ENCODE measurements around the gene BACE1. TPM values are rescaled to one million over a fixed set of nuclear protein-coding genes. Genes with fewer than 3 reads are reported as not detected.

BACE1 gene
- total and polyA plus RNA-seq, 2 of the 13 experiments (the other 11 are each of a cell fraction or from before 2014, with no cell fraction given) = 7.5 to 17.9 TPM

- TF ChIP-seq TCF7L2 (IDR thresholded peaks at IDR 0.05; ENCODE audit: low read depth, low read length) = no peak
- TF ChIP-seq PRDM10 (CRISPR knock-in tag; IDR thresholded peaks at IDR 0.05; ENCODE audit: low read depth) = no peak
- no peak for TF ChIP-seq TOPORS (CRISPR knock-in tag; IDR thresholded peaks at IDR 0.05)
- no peak for TF ChIP-seq CENPT (CRISPR knock-in tag; IDR thresholded peaks at IDR 0.05; ENCODE audit: low read depth)
- TF ChIP-seq RBM39 (IDR thresholded peaks at IDR 0.05; ENCODE audit: low read depth, low read length, poor library complexity, severe bottlenecking) = no peak
- no peak for TF ChIP-seq RFX3 (CRISPR knock-in tag; IDR thresholded peaks at IDR 0.05)
- peak; percentile 54; the same call in 1 of the 2 replicates for TF ChIP-seq ZNF468 (CRISPR knock-in tag; IDR thresholded peaks at IDR 0.05)
- no peak for TF ChIP-seq ATF1 (CRISPR knock-in tag; IDR thresholded peaks at IDR 0.05)
- no peak for TF ChIP-seq NCOA2 (CRISPR knock-in tag; IDR thresholded peaks at IDR 0.05)
- no peak; the same call in 1 of the 2 replicates for TF ChIP-seq ZNF547 (CRISPR knock-in tag; IDR thresholded peaks at IDR 0.05)
- no peak for TF ChIP-seq ZNF274 (CRISPR knock-in tag; IDR thresholded peaks at IDR 0.05)
- no peak for TF ChIP-seq LCORL (IDR thresholded peaks at IDR 0.05)
- TF ChIP-seq LCORL (CRISPR knock-in tag; IDR thresholded peaks at IDR 0.05) = peak; percentile 58; the same call in 1 of the 2 replicates
- no peak for TF ChIP-seq ZSCAN9 (CRISPR knock-in tag; IDR thresholded peaks at IDR 0.05; ENCODE audit: borderline replicate concordance)
- TF ChIP-seq SMAD9 (CRISPR knock-in tag; IDR thresholded peaks at IDR 0.05) = no peak
- no peak for TF ChIP-seq TAF15 (IDR thresholded peaks at IDR 0.05; ENCODE audit: low read depth, low read length, poor library complexity, severe bottlenecking)
- TF ChIP-seq ZNF253 (CRISPR knock-in tag; IDR thresholded peaks at IDR 0.05; ENCODE audit: borderline replicate concordance) = 0 out of 2 replicates have a peak, but pooled peaks have one; percentile 62
- no peak for TF ChIP-seq RBFOX2 (IDR thresholded peaks at IDR 0.05; ENCODE audit: low read depth, low read length)
- TF ChIP-seq ZFX (CRISPR knock-in tag; IDR thresholded peaks at IDR 0.05; ENCODE audit: low read depth) = peak; percentile 76
- 0 out of 2 replicates have a peak, but pooled peaks have one; percentile 61 for TF ChIP-seq TSC22D2 (CRISPR knock-in tag; IDR thresholded peaks at IDR 0.05; ENCODE audit: borderline replicate concordance)
- TF ChIP-seq RCOR2 (CRISPR knock-in tag; IDR thresholded peaks at IDR 0.05) = peak; percentile 29; the same call in 1 of the 2 replicates
- no peak for TF ChIP-seq ZNF549 (CRISPR knock-in tag; IDR thresholded peaks at IDR 0.05)
- no peak for TF ChIP-seq ELF1 (CRISPR knock-in tag; IDR thresholded peaks at IDR 0.05)
- TF ChIP-seq ELF3 (CRISPR knock-in tag; IDR thresholded peaks at IDR 0.05) = no peak
- no peak for TF ChIP-seq ZZZ3 (CRISPR knock-in tag; IDR thresholded peaks at IDR 0.05; ENCODE audit: borderline replicate concordance)
- TF ChIP-seq ZNF746 (CRISPR knock-in tag; IDR thresholded peaks at IDR 0.05) = peak; percentile 81; the same call in 1 of the 2 replicates
- TF ChIP-seq NBN (conservative IDR thresholded peaks at IDR 0.05) = no peak
These were observed 16.4 kb downstream of the BACE1 start (continued) for GRCh38 chr11:117299351-117300282.
